IMR-90 (cell line): ENCODE data around the gene RASSF4. TPM values are rescaled to one million over a fixed set of nuclear protein-coding genes. Genes with fewer than 3 reads are reported as not detected.

Experiments used
- ATAC-seq: fragments of 200-7000 bp; cut with Tn5 transposase; 2 replicates; pipeline ENCODE4 v1.9.1; 2020; ENCODE audit warnings: low read depth, mild to moderate bottlenecking, moderate library complexity
- BruUV-seq: library from RNA; stranded (reverse); fragments of 400-500 nt; replicated peaks from 2 replicates; lab custom pipeline; 2021; lab: Mats Ljungman, UMichigan
- CTCF ChIA-PET: fragments of 300-600 bp; formaldehyde crosslinking; extraction: SDS; loops from one replicate; lab custom pipeline; 2021; ENCODE audit warnings: antibody characterized with exemption; lab: Yijun Ruan, JAX
- POLR2A ChIA-PET: fragments of 300-600 bp; sonication (Branson Sonifier 250); formaldehyde crosslinking; loops from one replicate; lab custom pipeline; 2022; ENCODE audit warnings: antibody characterized with exemption; ENCODE audit not compliant: unreplicated experiment; lab: Charles Lee
- DNase-seq: peaks from one replicate; pipeline ENCODE4 v3.0.0; 2013
- H2AFZ ChIP-seq: replicated peaks from 2 replicates; pipeline ENCODE3; 2013; ENCODE audit warnings: low read length, mild to moderate bottlenecking; ENCODE audit not compliant: poor library complexity
- H2AK5ac ChIP-seq: 2 replicates; pipeline ENCODE4 v1.6.1; 2013; ENCODE audit warnings: low read depth, low read length, inconsistent platforms
- H2AK9ac ChIP-seq: replicated peaks from 2 replicates; pipeline ENCODE3; 2013; ENCODE audit warnings: mild to moderate bottlenecking, low read depth, low read length, moderate library complexity; ENCODE audit not compliant: poor library complexity
- H2BK120ac ChIP-seq: 2 replicates; pipeline ENCODE4 v1.6.1; 2013; ENCODE audit warnings: low read depth, low read length, inconsistent platforms
- H2BK15ac ChIP-seq: 3 replicates; pipeline ENCODE4 v1.6.1; 2013; ENCODE audit warnings: low read depth, low read length, inconsistent platforms
- H2BK20ac ChIP-seq: 2 replicates; pipeline ENCODE4 v1.6.1; 2013; ENCODE audit warnings: low read depth, mild to moderate bottlenecking, inconsistent platforms, low read length, moderate library complexity
- H2BK5ac ChIP-seq: 2 replicates; pipeline ENCODE4 v1.6.1; 2013; ENCODE audit warnings: mild to moderate bottlenecking, low read depth, low read length, inconsistent platforms; ENCODE audit not compliant: poor library complexity, severe bottlenecking
- H3K14ac ChIP-seq: replicated peaks from 2 replicates; pipeline ENCODE4 v1.6.1; 2013; ENCODE audit warnings: low read depth, low read length, inconsistent platforms
- H3K18ac ChIP-seq: 2 replicates; pipeline ENCODE4 v1.6.1; 2013; ENCODE audit warnings: low read depth, low read length, control low read depth
- H3K23ac ChIP-seq: 2 replicates; pipeline ENCODE4 v1.6.1; 2013; ENCODE audit warnings: low read depth, low read length, inconsistent platforms
- H3K27ac ChIP-seq: 2 replicates; pipeline ENCODE4 v1.5.1; 2013; ENCODE audit warnings: mild to moderate bottlenecking, control low read depth, low read length; ENCODE audit not compliant: insufficient read depth
- H3K27me3 ChIP-seq: 2 replicates; pipeline ENCODE4 v1.6.1; 2013; ENCODE audit warnings: low read length; ENCODE audit not compliant: control insufficient read depth, insufficient read depth
- H3K36me3 ChIP-seq: 2 replicates; pipeline ENCODE4 v1.6.1; 2013; ENCODE audit warnings: low read length, mixed read lengths; ENCODE audit not compliant: control insufficient read depth, insufficient read depth
- H3K4ac ChIP-seq: 2 replicates; pipeline ENCODE4 v1.6.1; 2013; ENCODE audit warnings: low read depth, low read length, inconsistent platforms
- H3K4me1 ChIP-seq: 2 replicates; pipeline ENCODE4 v1.6.1; 2013; ENCODE audit warnings: low read length, mixed read lengths; ENCODE audit not compliant: control insufficient read depth, insufficient read depth
- H3K4me2 ChIP-seq: 2 replicates; pipeline ENCODE4 v1.6.1; 2013; ENCODE audit warnings: low read depth, mild to moderate bottlenecking, control low read depth, low read length, moderate library complexity
- H3K4me3 ChIP-seq: 2 replicates; pipeline ENCODE4 v1.5.1; 2013; ENCODE audit warnings: low read depth, mild to moderate bottlenecking, control low read depth, low read length, moderate library complexity; ENCODE audit not compliant: insufficient read depth
- H3K56ac ChIP-seq: 2 replicates; pipeline ENCODE4 v1.6.1; 2013; ENCODE audit warnings: low read length, inconsistent platforms; ENCODE audit not compliant: insufficient read depth; ENCODE audit errors: extremely low read depth
- H3K79me1 ChIP-seq, 2 experiments: 2 replicates each; pipeline ENCODE4 v1.6.1; 2013; ENCODE audit warnings: low read length in 2 of 2, inconsistent platforms in 1 of 2, low read depth in 1 of 2
- H3K9ac ChIP-seq: 2 replicates; pipeline ENCODE4 v1.6.1; 2013; ENCODE audit warnings: low read depth, low read length, control low read depth
- H3K9me1 ChIP-seq: 2 replicates; pipeline ENCODE4 v1.6.1; 2013; ENCODE audit warnings: low read length, inconsistent platforms; ENCODE audit not compliant: insufficient read depth
- H3K9me3 ChIP-seq: 2 replicates; pipeline ENCODE4 v1.6.1; 2013; ENCODE audit warnings: low read length; ENCODE audit not compliant: control insufficient read depth, insufficient read depth
- H4K20me1 ChIP-seq: 2 replicates; pipeline ENCODE4 v1.6.1; 2013; ENCODE audit warnings: low read length, inconsistent platforms; ENCODE audit not compliant: insufficient read depth
- H4K5ac ChIP-seq: 2 replicates; pipeline ENCODE4 v1.6.1; 2013; ENCODE audit warnings: mild to moderate bottlenecking, low read depth, low read length, control low read depth
- H4K8ac ChIP-seq, 2 experiments: 2 replicates each; pipeline ENCODE4 v1.6.1; 2013; ENCODE audit warnings: low read depth in 2 of 2, low read length in 2 of 2, control low read depth in 1 of 2, inconsistent platforms in 1 of 2
- H4K91ac ChIP-seq: 2 replicates; pipeline ENCODE4 v1.6.1; 2013; ENCODE audit warnings: low read depth, low read length, inconsistent platforms; ENCODE audit not compliant: insufficient read depth
- BHLHE40 ChIP-seq: fragments of 150-350 bp; IDR thresholded peaks from 2 replicates; pipeline ENCODE4 v1.6.1; 2016; ENCODE audit warnings: mild to moderate bottlenecking, low read depth, low read length
- CEBPB ChIP-seq: IDR thresholded peaks from 2 replicates; pipeline ENCODE4 v1.6.1; 2012; ENCODE audit warnings: low read depth, low read length, improper control_type of control experiment
- CHD1 ChIP-seq: IDR thresholded peaks from 2 replicates; pipeline ENCODE4 v1.6.1; 2012; ENCODE audit warnings: low read depth, low read length, improper control_type of control experiment
- CTCF ChIP-seq: conservative IDR thresholded peaks from 2 replicates; pipeline ENCODE4 v1.5.1; 2012; ENCODE audit warnings: mild to moderate bottlenecking, low read depth, low read length, improper control_type of control experiment
- MAFK ChIP-seq: IDR thresholded peaks from 2 replicates; pipeline ENCODE4 v1.6.1; 2012; ENCODE audit warnings: low read depth, low read length, improper control_type of control experiment
- MAZ ChIP-seq: IDR thresholded peaks from 2 replicates; pipeline ENCODE4 v1.6.1; 2012; ENCODE audit warnings: low read depth, mild to moderate bottlenecking, low read length, improper control_type of control experiment, moderate library complexity, borderline replicate concordance
- NFE2L2 ChIP-seq: fragments of 150-350 bp; IDR thresholded peaks from 2 replicates; pipeline ENCODE4 v1.6.1; 2016; ENCODE audit warnings: low read depth, mild to moderate bottlenecking, low read length
- RCOR1 ChIP-seq: IDR thresholded peaks from 2 replicates; pipeline ENCODE4 v1.6.1; 2012; ENCODE audit warnings: mild to moderate bottlenecking, low read length, improper control_type of control experiment; ENCODE audit not compliant: insufficient replicate concordance
- RFX5 ChIP-seq: IDR thresholded peaks from 2 replicates; pipeline ENCODE4 v1.8.0; 2012; ENCODE audit warnings: low read depth, mild to moderate bottlenecking, low read length, moderate library complexity
- WGBS, 2 experiments: methylation state at CpG; one replicate each; pipeline versions ENCODE4 v1.1.5 to v1.1.7; 2013; ENCODE audit warnings: missing lambda C conversion rate in 2 of 2; ENCODE audit not compliant: insufficient read length in 1 of 2; ENCODE audit errors: extremely low coverage in 2 of 2; 5-methylcytosine and 5-hydroxymethylcytosine counted together
- dilution Hi-C: fragments of 300-500 bp; cut with HindIII; formaldehyde crosslinking; loops from one replicate; pipeline ENCODE4 v1.14.3; 2018; ENCODE audit warnings: low sequenced_read_pairs; ENCODE audit not compliant: unreplicated experiment
- in situ Hi-C: fragments of 300-500 bp; cut with MboI; formaldehyde crosslinking; loops from 3 replicates; pipeline ENCODE4 v1.14.3; 2019; ENCODE audit warnings: low sequenced_read_pairs, inconsistent platforms, mixed read lengths
- intact Hi-C: fragments of 100-400 bp; cut with micrococcal nuclease; formaldehyde crosslinking; loops from 2 replicates; pipeline ENCODE4 v1.10.0; 2022
- polyA plus RNA-seq, 3 experiments: library from polyadenylated mRNA; depleted of rRNA; stranded (reverse); fragments of >200 nt; gene quantifications; 2 replicates each; pipeline ENCODE4 v1.2.3, GENCODE V29; 2012; ENCODE audit warnings: low replicate concordance in 1 of 3
- total RNA-seq: library from RNA; depleted of rRNA; stranded (reverse); fragments of >200 nt; gene quantifications from 2 replicates; pipeline ENCODE4 v1.2.3, GENCODE V29; 2012
- TF ChIP-seq, protein P1 (sequence below): fragments of 150-350 bp; IDR thresholded peaks from 2 replicates; pipeline ENCODE4 v1.6.1; 2017; ENCODE audit warnings: mild to moderate bottlenecking, antibody characterized with exemption, low read length, low read depth

Gene RASSF4
- total and polyA plus RNA-seq, 2 of the 4 experiments (the other 2 are of a cell fraction), result 5.9 to 8.6 TPM

GRCh38 chr10:44988957-44989585 is 29.5 kb downstream of the RASSF4 start (continued):
- TF ChIP-seq NFE2L2, result no peak

DNA sequence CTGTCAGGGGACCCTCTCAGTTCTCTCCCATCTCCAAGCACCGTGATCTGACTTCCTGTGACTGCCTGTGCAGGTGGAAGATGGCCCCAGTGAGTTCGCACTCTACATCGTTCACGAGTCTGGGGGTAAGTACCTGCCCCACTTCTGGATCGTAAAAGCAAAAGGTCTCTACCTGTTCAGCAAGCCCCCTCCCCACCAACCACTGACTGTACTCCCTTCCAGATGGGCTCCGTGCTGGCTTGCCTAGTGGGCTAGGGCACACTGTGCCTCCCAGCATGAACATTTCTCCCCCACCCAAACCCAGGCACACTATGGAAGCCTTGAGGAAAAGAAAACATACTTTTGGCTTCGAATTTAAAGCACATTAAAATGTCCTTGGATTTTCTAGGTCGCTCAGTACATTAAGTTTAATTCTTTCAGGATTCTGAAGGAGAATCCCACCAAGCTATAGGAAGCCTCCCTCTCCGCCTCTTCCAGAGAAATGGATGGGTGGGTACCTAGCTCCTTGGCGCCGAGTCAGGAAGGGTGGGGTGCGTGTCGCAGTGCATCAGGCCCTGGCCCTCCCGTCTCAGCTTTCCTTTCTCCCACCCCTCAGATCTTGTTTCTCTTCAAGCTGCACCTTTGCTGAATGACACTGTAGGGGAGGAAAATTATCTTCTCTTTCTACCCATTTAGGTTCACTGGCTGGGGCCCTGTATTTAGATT is 30.1 kb downstream of the RASSF4 start:
- BruUV-seq, result no TSS peak
- Histone ChIP-seq H3K23ac (no peak overlapping the region), H3K27ac (peak overlapping the region; percentile 22; the same call in 1 of the 2 replicates), H3K4ac (peak overlapping the region; percentile 68), H4K5ac (peak overlapping the region; percentile 36), H2BK120ac (peak overlapping the region; percentile 63), H2AK5ac (peak overlapping the region; percentile 89), H4K91ac (peak overlapping the region; percentile 60), H3K36me3 (peaks cover 13% of the 10 kb centered on the region; the same call in 1 of the 2 replicates), H2BK15ac (peak overlapping the region; percentile 43; the same call in 2 of the 3 replicates), H3K9me3 (no peaks in the 10 kb centered on the region), H2BK20ac (peak overlapping the region; percentile 56; the same call in 1 of the 2 replicates), H3K9me1 (peaks cover 38% of the 10 kb centered on the region), H3K4me2 (no peak overlapping the region), H4K8ac (peak overlapping the region in 1 of 2 experiments; percentile 14; a peak in 2 of 4 replicates), H4K20me1 (no peaks in the 10 kb centered on the region), H2BK5ac (no peak overlapping the region), H3K27me3 (no peaks in the 10 kb centered on the region), H3K56ac (no peak overlapping the region), H2AK9ac (peak overlapping the region; percentile 11), H3K9ac (no peak overlapping the region), H3K4me3 (no peak overlapping the region), H3K4me1 (peaks cover 53% of the 10 kb centered on the region), H3K18ac (peak overlapping the region; percentile 31; the same call in 1 of the 2 replicates), H3K79me1 (peaks cover 0 to under 1% of the 10 kb centered on the region in 2 experiments; a peak in 1 of 4 replicates), H2AFZ (no peak overlapping the region), H3K14ac (no peak overlapping the region)
- ATAC-seq (no peak), DNase-seq (no peak)
- CTCF ChIA-PET, result no interaction called here
- intact Hi-C loops, result no loop called here
- 94% methylated on average over 3 of the region's 14 CpGs; no CpG with 5 or more reads in 1 of the 2 experiments for WGBS, 2 experiments
- in situ Hi-C loops, result loop anchor here (25.0 kb wide), 4 partner anchors 1023 to 1852 kb away; partner anchors contain the start of genes CSGALNACT2 and HNRNPF
- TF ChIP-seq, protein P1, sequence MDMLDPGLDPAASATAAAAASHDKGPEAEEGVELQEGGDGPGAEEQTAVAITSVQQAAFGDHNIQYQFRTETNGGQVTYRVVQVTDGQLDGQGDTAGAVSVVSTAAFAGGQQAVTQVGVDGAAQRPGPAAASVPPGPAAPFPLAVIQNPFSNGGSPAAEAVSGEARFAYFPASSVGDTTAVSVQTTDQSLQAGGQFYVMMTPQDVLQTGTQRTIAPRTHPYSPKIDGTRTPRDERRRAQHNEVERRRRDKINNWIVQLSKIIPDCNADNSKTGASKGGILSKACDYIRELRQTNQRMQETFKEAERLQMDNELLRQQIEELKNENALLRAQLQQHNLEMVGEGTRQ, result no peak
- TF ChIP-seq CTCF (no peak), CEBPB (no peak), RCOR1 (no peak), NFE2L2 (no peak), BHLHE40 (no peak), RFX5 (no peak), MAZ (no peak), MAFK (no peak), CHD1 (no peak)
- dilution Hi-C loops, result no loop called here
- POLR2A ChIA-PET, result no interaction called here
